GM23338 (cell line): ENCODE measurements around the gene C15orf40. TPM values are rescaled to one million over a fixed set of nuclear protein-coding genes. Genes with fewer than 3 reads are reported as not detected.

ENCODE experiments used
- ATAC-seq: fragments of 200-7000 bp; cut with Tn5 transposase; 3 replicates; pipeline ENCODE4 v1.9.1; 2020
- DNase-seq: peaks from one replicate; pipeline ENCODE4 v3.0.0-alpha.2; 2015; ENCODE audit warnings: low spot score
- H2AFZ ChIP-seq: fragments of 200-600 bp; sonication (generic); 2 replicates; pipeline ENCODE4 v1.8.0; 2016; ENCODE audit warnings: antibody characterized with exemption, mild to moderate bottlenecking, moderate library complexity
- H3F3A ChIP-seq: fragments of 200-600 bp; sonication (generic); replicated peaks from 2 replicates; pipeline ENCODE4 v1.8.0; 2017; ENCODE audit warnings: antibody characterized with exemption, mixed run types, low read depth
- H3K27ac ChIP-seq: fragments of 200-600 bp; sonication (generic); 2 replicates; pipeline ENCODE4 v1.6.1; 2016; ENCODE audit warnings: low read depth
- H3K27me3 ChIP-seq: fragments of 200-600 bp; sonication (generic); 2 replicates; pipeline ENCODE4 v1.8.0; 2016; ENCODE audit warnings: mild to moderate bottlenecking, mixed run types, moderate library complexity; ENCODE audit not compliant: insufficient read depth
- H3K36me3 ChIP-seq: fragments of 200-600 bp; sonication (generic); 2 replicates; pipeline ENCODE4 v1.8.0; 2016; ENCODE audit warnings: mild to moderate bottlenecking; ENCODE audit not compliant: insufficient read depth
- H3K4me1 ChIP-seq: fragments of 200-600 bp; sonication (generic); 2 replicates; pipeline ENCODE4 v1.8.0; 2016; ENCODE audit warnings: mild to moderate bottlenecking, moderate library complexity; ENCODE audit not compliant: insufficient read depth
- H3K4me2 ChIP-seq: fragments of 200-600 bp; sonication (generic); 2 replicates; pipeline ENCODE4 v1.7.1; 2017; ENCODE audit warnings: mixed run types
- H3K4me3 ChIP-seq: fragments of 200-600 bp; sonication (generic); 2 replicates; pipeline ENCODE4 v1.6.1; 2016; ENCODE audit warnings: mixed run types
- H3K79me2 ChIP-seq: fragments of 200-600 bp; sonication (generic); replicated peaks from 2 replicates; pipeline ENCODE4 v1.8.0; 2017; ENCODE audit warnings: mild to moderate bottlenecking; ENCODE audit not compliant: insufficient read depth
- H3K9me2 ChIP-seq: fragments of 200-600 bp; sonication (generic); 2 replicates; pipeline ENCODE4 v1.8.0; 2017; ENCODE audit not compliant: insufficient read depth
- H4K20me1 ChIP-seq: fragments of 200-600 bp; sonication (generic); replicated peaks from 2 replicates; pipeline ENCODE4 v1.8.0; 2017; ENCODE audit warnings: mild to moderate bottlenecking; ENCODE audit not compliant: insufficient read depth
- H3K27ac Mint-ChIP-seq: 2 replicates; pipeline ENCODE4 v1.8.0; 2020; ENCODE audit warnings: inconsistent platforms, mild to moderate bottlenecking, moderate library complexity, mixed read lengths
- H3K27me3 Mint-ChIP-seq: 3 replicates; pipeline ENCODE4 v1.8.0; 2022; ENCODE audit warnings: low read depth, mild to moderate bottlenecking, moderate library complexity, mixed read lengths, inconsistent platforms; ENCODE audit not compliant: insufficient read depth, poor library complexity
- H3K36me3 Mint-ChIP-seq: 3 replicates; pipeline ENCODE4 v1.8.0; 2021; ENCODE audit warnings: low read depth, mild to moderate bottlenecking, inconsistent platforms, moderate library complexity, mixed read lengths
- H3K4me1 Mint-ChIP-seq: 3 replicates; pipeline ENCODE4 v1.8.0; 2020; ENCODE audit warnings: mild to moderate bottlenecking, inconsistent platforms, mixed read lengths
- H3K4me3 Mint-ChIP-seq: 3 replicates; pipeline ENCODE4 v1.8.0; 2021; ENCODE audit warnings: moderate library complexity, mild to moderate bottlenecking, inconsistent platforms, mixed read lengths
- H3K9me3 Mint-ChIP-seq: 3 replicates; pipeline ENCODE4 v1.8.0; 2020; ENCODE audit warnings: moderate library complexity, mild to moderate bottlenecking, inconsistent platforms, mixed read lengths
- CREB1 ChIP-seq: fragments of 250-450 bp; sonication (Bioruptor Pico); IDR thresholded peaks from 2 replicates; pipeline ENCODE4 v1.5.0; 2020; ENCODE audit warnings: low read depth, mild to moderate bottlenecking, moderate library complexity
- EZH2 ChIP-seq: fragments of 200-600 bp; sonication (generic); IDR thresholded peaks from one replicate; pipeline ENCODE4 v1.8.0; 2017; ENCODE audit warnings: antibody characterized with exemption, mild to moderate bottlenecking, low read depth; ENCODE audit not compliant: unreplicated experiment
- EZH2phosphoT487 ChIP-seq: fragments of 200-600 bp; sonication (generic); IDR thresholded peaks from one replicate; pipeline ENCODE4 v1.8.1; 2018; ENCODE audit warnings: antibody characterized with exemption; ENCODE audit not compliant: unreplicated experiment
- JUNB ChIP-seq: IDR thresholded peaks from one replicate; pipeline ENCODE4 v1.6.1; 2016; ENCODE audit warnings: antibody characterized with exemption; ENCODE audit not compliant: unreplicated experiment
- NANOG ChIP-seq: IDR thresholded peaks from 2 replicates; pipeline ENCODE4 v1.6.1; 2016; ENCODE audit warnings: antibody characterized with exemption, borderline replicate concordance
- POLR2AphosphoS5 ChIP-seq: IDR thresholded peaks from 2 replicates; pipeline ENCODE4 v1.6.1; 2016; ENCODE audit warnings: antibody characterized with exemption, low read depth
- STAT1 ChIP-seq: IDR thresholded peaks from one replicate; pipeline ENCODE4 v1.6.1; 2016; ENCODE audit warnings: antibody characterized with exemption; ENCODE audit not compliant: unreplicated experiment
- ZNF114 ChIP-seq: fragments of 250-450 bp; sonication (Bioruptor Pico); IDR thresholded peaks from 2 replicates; pipeline ENCODE4 v1.5.0; 2020; ENCODE audit warnings: mild to moderate bottlenecking, moderate library complexity
- ZNF331 ChIP-seq: fragments of 250-450 bp; sonication (Bioruptor Pico); IDR thresholded peaks from 2 replicates; pipeline ENCODE4 v1.5.0; 2020; ENCODE audit warnings: low read depth, mild to moderate bottlenecking, moderate library complexity
- polyA plus RNA-seq: library from polyadenylated mRNA; unstranded; fragments of >200 nt; fragmentation: Nextera tagmentation; extraction: Ambion mirVana; gene quantifications from 2 replicates; pipeline ENCODE4 v1.2.1, GENCODE V29; 2016
- total RNA-seq: library from RNA; depleted of rRNA; stranded (reverse); fragments of >200 nt; shearing (Covaris generic); gene quantifications from 2 replicates; pipeline ENCODE4 v1.2.3, GENCODE V29; 2014
- TF ChIP-seq, protein P1 (sequence below): IDR thresholded peaks from one replicate; pipeline ENCODE4 v1.6.1; 2018; ENCODE audit warnings: antibody characterized with exemption; ENCODE audit not compliant: unreplicated experiment
- TF ChIP-seq, protein P2 (sequence below), 2 experiments: fragments of 200-600 bp in 1 of 2; sonication (generic) in 1 of 2; conservative IDR thresholded peaks; 2 replicates each; pipeline versions ENCODE4 v1.5.1 to v1.6.1; 2016 to 2017; ENCODE audit warnings: antibody characterized with exemption in 2 of 2, low read depth in 2 of 2, mild to moderate bottlenecking in 2 of 2, moderate library complexity in 1 of 2
- TF ChIP-seq, protein P3 (sequence below): IDR thresholded peaks from 2 replicates; pipeline ENCODE4 v1.6.1; 2016; ENCODE audit warnings: antibody characterized with exemption
- TF ChIP-seq, protein P4 (sequence below): fragments of 250-450 bp; sonication (Bioruptor Pico); IDR thresholded peaks from 2 replicates; pipeline ENCODE4 v1.5.0; 2020; ENCODE audit warnings: mild to moderate bottlenecking, moderate library complexity

The C15orf40 gene
- total and polyA plus RNA-seq, 2 experiments from 2014 or later: 7.3 to 26.3 TPM

DNA sequence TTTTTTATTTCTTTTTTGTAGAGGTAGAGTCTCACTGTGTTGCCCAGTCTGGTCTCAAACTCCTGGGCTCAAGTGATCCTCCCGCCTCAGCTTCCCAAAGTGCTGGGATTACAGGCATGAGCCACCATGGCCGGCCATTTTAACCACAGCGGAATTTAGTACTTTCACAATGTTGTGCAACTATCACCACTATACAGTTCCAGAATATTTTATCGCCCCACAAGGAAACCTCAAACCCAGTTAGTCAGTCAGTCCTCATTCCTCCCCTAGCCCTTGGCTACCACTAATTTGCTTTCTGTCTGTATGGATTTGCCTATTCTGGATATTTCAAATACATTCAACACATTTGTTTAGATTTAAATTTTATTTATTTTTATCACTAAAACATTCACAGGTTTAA lies 43.4 kb downstream of the C15orf40 start:
- H3K4me1 ChIP-seq: peaks cover 11% of the 10 kb centered on the region
- H3K27ac Mint-ChIP-seq: no peak overlapping the region

More for the DNA sequence above, 43.4 kb downstream of the C15orf40 start:
- Mint-ChIP-seq H3K9me3 (no peaks in the 10 kb centered on the region), H3K36me3 (no peaks in the 10 kb centered on the region), H3K4me3 (no peak overlapping the region), H3K27me3 (peaks cover 6% of the 10 kb centered on the region), H3K4me1 (peaks cover 14% of the 10 kb centered on the region)
- Histone ChIP-seq H3F3A (no peaks in the 10 kb centered on the region), H3K36me3 (no peaks in the 10 kb centered on the region), H3K27ac (no peak overlapping the region), H3K4me3 (no peak overlapping the region), H3K9me2 (no peaks in the 10 kb centered on the region), H2AFZ (no peak overlapping the region), H4K20me1 (no peaks in the 10 kb centered on the region), H3K4me2 (no peak overlapping the region), H3K79me2 (no peaks in the 10 kb centered on the region), H3K27me3 (no peaks in the 10 kb centered on the region)
- DNase-seq (no peak), ATAC-seq (no peak)
- TF ChIP-seq, protein P1, sequence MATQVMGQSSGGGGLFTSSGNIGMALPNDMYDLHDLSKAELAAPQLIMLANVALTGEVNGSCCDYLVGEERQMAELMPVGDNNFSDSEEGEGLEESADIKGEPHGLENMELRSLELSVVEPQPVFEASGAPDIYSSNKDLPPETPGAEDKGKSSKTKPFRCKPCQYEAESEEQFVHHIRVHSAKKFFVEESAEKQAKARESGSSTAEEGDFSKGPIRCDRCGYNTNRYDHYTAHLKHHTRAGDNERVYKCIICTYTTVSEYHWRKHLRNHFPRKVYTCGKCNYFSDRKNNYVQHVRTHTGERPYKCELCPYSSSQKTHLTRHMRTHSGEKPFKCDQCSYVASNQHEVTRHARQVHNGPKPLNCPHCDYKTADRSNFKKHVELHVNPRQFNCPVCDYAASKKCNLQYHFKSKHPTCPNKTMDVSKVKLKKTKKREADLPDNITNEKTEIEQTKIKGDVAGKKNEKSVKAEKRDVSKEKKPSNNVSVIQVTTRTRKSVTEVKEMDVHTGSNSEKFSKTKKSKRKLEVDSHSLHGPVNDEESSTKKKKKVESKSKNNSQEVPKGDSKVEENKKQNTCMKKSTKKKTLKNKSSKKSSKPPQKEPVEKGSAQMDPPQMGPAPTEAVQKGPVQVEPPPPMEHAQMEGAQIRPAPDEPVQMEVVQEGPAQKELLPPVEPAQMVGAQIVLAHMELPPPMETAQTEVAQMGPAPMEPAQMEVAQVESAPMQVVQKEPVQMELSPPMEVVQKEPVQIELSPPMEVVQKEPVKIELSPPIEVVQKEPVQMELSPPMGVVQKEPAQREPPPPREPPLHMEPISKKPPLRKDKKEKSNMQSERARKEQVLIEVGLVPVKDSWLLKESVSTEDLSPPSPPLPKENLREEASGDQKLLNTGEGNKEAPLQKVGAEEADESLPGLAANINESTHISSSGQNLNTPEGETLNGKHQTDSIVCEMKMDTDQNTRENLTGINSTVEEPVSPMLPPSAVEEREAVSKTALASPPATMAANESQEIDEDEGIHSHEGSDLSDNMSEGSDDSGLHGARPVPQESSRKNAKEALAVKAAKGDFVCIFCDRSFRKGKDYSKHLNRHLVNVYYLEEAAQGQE: no peak
- TF ChIP-seq ZNF114 (CRISPR knock-in tag): no peak
- TF ChIP-seq EZH2phosphoT487: no peak
- TF ChIP-seq STAT1: no peak
- TF ChIP-seq, protein P2, sequence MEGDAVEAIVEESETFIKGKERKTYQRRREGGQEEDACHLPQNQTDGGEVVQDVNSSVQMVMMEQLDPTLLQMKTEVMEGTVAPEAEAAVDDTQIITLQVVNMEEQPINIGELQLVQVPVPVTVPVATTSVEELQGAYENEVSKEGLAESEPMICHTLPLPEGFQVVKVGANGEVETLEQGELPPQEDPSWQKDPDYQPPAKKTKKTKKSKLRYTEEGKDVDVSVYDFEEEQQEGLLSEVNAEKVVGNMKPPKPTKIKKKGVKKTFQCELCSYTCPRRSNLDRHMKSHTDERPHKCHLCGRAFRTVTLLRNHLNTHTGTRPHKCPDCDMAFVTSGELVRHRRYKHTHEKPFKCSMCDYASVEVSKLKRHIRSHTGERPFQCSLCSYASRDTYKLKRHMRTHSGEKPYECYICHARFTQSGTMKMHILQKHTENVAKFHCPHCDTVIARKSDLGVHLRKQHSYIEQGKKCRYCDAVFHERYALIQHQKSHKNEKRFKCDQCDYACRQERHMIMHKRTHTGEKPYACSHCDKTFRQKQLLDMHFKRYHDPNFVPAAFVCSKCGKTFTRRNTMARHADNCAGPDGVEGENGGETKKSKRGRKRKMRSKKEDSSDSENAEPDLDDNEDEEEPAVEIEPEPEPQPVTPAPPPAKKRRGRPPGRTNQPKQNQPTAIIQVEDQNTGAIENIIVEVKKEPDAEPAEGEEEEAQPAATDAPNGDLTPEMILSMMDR (conservative IDR thresholded peaks at IDR 0.05; ENCODE audit: low read depth in 2 of 2): no peak
- no peak for TF ChIP-seq POLR2AphosphoS5
- TF ChIP-seq EZH2: no peak
- TF ChIP-seq CREB1 (CRISPR knock-in tag): no peak
- no peak for TF ChIP-seq NANOG
- no peak for TF ChIP-seq JUNB
- TF ChIP-seq, protein P3, sequence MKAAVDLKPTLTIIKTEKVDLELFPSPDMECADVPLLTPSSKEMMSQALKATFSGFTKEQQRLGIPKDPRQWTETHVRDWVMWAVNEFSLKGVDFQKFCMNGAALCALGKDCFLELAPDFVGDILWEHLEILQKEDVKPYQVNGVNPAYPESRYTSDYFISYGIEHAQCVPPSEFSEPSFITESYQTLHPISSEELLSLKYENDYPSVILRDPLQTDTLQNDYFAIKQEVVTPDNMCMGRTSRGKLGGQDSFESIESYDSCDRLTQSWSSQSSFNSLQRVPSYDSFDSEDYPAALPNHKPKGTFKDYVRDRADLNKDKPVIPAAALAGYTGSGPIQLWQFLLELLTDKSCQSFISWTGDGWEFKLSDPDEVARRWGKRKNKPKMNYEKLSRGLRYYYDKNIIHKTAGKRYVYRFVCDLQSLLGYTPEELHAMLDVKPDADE: no peak
- TF ChIP-seq ZNF331: no peak
- TF ChIP-seq, protein P4, sequence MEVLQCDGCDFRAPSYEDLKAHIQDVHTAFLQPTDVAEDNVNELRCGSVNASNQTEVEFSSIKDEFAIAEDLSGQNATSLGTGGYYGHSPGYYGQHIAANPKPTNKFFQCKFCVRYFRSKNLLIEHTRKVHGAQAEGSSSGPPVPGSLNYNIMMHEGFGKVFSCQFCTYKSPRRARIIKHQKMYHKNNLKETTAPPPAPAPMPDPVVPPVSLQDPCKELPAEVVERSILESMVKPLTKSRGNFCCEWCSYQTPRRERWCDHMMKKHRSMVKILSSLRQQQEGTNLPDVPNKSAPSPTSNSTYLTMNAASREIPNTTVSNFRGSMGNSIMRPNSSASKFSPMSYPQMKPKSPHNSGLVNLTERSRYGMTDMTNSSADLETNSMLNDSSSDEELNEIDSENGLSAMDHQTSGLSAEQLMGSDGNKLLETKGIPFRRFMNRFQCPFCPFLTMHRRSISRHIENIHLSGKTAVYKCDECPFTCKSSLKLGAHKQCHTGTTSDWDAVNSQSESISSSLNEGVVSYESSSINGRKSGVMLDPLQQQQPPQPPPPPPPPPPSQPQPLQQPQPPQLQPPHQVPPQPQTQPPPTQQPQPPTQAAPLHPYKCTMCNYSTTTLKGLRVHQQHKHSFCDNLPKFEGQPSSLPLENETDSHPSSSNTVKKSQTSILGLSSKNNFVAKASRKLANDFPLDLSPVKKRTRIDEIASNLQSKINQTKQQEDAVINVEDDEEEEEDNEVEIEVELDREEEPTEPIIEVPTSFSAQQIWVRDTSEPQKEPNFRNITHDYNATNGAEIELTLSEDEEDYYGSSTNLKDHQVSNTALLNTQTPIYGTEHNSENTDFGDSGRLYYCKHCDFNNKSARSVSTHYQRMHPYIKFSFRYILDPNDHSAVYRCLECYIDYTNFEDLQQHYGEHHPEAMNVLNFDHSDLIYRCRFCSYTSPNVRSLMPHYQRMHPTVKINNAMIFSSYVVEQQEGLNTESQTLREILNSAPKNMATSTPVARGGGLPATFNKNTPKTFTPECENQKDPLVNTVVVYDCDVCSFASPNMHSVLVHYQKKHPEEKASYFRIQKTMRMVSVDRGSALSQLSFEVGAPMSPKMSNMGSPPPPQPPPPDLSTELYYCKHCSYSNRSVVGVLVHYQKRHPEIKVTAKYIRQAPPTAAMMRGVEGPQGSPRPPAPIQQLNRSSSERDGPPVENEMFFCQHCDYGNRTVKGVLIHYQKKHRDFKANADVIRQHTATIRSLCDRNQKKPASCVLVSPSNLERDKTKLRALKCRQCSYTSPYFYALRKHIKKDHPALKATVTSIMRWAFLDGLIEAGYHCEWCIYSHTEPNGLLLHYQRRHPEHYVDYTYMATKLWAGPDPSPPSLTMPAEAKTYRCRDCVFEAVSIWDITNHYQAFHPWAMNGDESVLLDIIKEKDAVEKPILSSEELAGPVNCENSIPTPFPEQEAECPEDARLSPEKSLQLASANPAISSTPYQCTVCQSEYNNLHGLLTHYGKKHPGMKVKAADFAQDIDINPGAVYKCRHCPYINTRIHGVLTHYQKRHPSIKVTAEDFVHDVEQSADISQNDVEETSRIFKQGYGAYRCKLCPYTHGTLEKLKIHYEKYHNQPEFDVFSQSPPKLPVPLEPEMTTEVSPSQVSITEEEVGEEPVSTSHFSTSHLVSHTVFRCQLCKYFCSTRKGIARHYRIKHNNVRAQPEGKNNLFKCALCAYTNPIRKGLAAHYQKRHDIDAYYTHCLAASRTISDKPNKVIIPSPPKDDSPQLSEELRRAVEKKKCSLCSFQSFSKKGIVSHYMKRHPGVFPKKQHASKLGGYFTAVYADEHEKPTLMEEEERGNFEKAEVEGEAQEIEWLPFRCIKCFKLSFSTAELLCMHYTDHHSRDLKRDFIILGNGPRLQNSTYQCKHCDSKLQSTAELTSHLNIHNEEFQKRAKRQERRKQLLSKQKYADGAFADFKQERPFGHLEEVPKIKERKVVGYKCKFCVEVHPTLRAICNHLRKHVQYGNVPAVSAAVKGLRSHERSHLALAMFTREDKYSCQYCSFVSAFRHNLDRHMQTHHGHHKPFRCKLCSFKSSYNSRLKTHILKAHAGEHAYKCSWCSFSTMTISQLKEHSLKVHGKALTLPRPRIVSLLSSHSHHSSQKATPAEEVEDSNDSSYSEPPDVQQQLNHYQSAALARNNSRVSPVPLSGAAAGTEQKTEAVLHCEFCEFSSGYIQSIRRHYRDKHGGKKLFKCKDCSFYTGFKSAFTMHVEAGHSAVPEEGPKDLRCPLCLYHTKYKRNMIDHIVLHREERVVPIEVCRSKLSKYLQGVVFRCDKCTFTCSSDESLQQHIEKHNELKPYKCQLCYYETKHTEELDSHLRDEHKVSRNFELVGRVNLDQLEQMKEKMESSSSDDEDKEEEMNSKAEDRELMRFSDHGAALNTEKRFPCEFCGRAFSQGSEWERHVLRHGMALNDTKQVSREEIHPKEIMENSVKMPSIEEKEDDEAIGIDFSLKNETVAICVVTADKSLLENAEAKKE: no peak
